ENCODE data around the gene SPATA17.
"Not testable (repeated sequence)": the region's sequence is repeated elsewhere in the genome, so short reads cannot be mapped to it uniquely, and the experiment has no call there.

Gene SPATA17

GRCh38 chr1:217630711-217631591 lies at the start of gene SPATA17, which contains the start of gene GPATCH2:
Gene SPATA17 (plus strand): TSS chr1:217631344. CDS start chr1:217631379, 35 bp downstream.
Gene GPATCH2 (minus strand): TSS chr1:217631090. CDS start chr1:217630971, 119 bp downstream.
- DNase-seq, result peak; percentile 92

- not testable (repeated sequence) for DNase-seq
These were observed 46.8 kb upstream of the SPATA17 start for GRCh38 chr1:217584286-217584811.

- DNase-seq, result no peak
These were observed 45.6 kb upstream of the SPATA17 start for GRCh38 chr1:217585577-217585976.

- DNase-seq, result no peak
These were observed 44.6 kb upstream of the SPATA17 start for GRCh38 chr1:217586586-217586985.

GRCh38 chr1:217590598-217590997 lies 40.5 kb upstream of the SPATA17 start:
- no peak for DNase-seq

GRCh38 chr1:217599154-217599553 lies 32.0 kb upstream of the SPATA17 start:
- DNase-seq, result no peak

- DNase-seq, result no peak
These were observed 28.8 kb upstream of the SPATA17 start for GRCh38 chr1:217602380-217602779.

GRCh38 chr1:217605390-217605789 lies 25.8 kb upstream of the SPATA17 start:
- DNase-seq, result no peak

- DNase-seq, result no peak
These were observed 16.9 kb upstream of the SPATA17 start for GRCh38 chr1:217614200-217614712.

- DNase-seq, result no peak
These were observed 14.0 kb upstream of the SPATA17 start for GRCh38 chr1:217617126-217617525.

- DNase-seq, result no peak
These were observed 10.3 kb upstream of the SPATA17 start for GRCh38 chr1:217620814-217621213.

- DNase-seq, result no peak
These were observed 9.1 kb upstream of the SPATA17 start for GRCh38 chr1:217622042-217622441.

- DNase-seq, result no peak
These were observed 4.8 kb upstream of the SPATA17 start for GRCh38 chr1:217626321-217626720.

GRCh38 chr1:217627431-217627830 lies 3.7 kb upstream of the SPATA17 start:
- DNase-seq, result no peak

GRCh38 chr1:217642455-217642854 lies 11.3 kb downstream of the SPATA17 start:
- DNase-seq, result no peak

- no peak for DNase-seq
These were observed 16.6 kb downstream of the SPATA17 start for GRCh38 chr1:217647791-217648190.

- no peak for DNase-seq
These were observed 19.5 kb downstream of the SPATA17 start for GRCh38 chr1:217650674-217651073.

GRCh38 chr1:217660353-217661062 lies 29.4 kb downstream of the SPATA17 start:
- DNase-seq, result no peak

GRCh38 chr1:217661407-217661806 lies 30.3 kb downstream of the SPATA17 start:
- no peak for DNase-seq

- DNase-seq, result no peak
These were observed 37.3 kb downstream of the SPATA17 start for GRCh38 chr1:217668351-217668940.

- DNase-seq, result no peak
These were observed 42.2 kb downstream of the SPATA17 start for GRCh38 chr1:217673387-217673786.

- no peak for DNase-seq
These were observed 43.0 kb downstream of the SPATA17 start for GRCh38 chr1:217674028-217674729.
